ENCODE data around the gene CACNA2D4.

CACNA2D4 gene

GRCh38 chr12:1869145-1869544 lies 49.3 kb downstream of the CACNA2D4 start:
- H3K4me3 ChIP-seq (ENCODE audit: low read length), result no peak overlapping the region
- no peak for TF ChIP-seq ZNF274 (IDR thresholded peaks at IDR 0.05; ENCODE audit: low read depth, low read length)

GRCh38 chr12:1865284-1865866 lies 53.1 kb downstream of the CACNA2D4 start:
- no peak for TF ChIP-seq ZNF274 (IDR thresholded peaks at IDR 0.05; ENCODE audit: low read depth, low read length)
- H3K4me3 ChIP-seq (ENCODE audit: low read length), result no peak overlapping the region

- no peak for TF ChIP-seq ZNF274 (IDR thresholded peaks at IDR 0.05; ENCODE audit: low read depth, low read length)
- H3K4me3 ChIP-seq (ENCODE audit: low read length), result no peak overlapping the region
Observed at GRCh38 chr12:1864867-1865266, 53.6 kb downstream of the CACNA2D4 start.

- H3K4me3 ChIP-seq (ENCODE audit: low read length), result no peak overlapping the region
- no peak for TF ChIP-seq ZNF274 (IDR thresholded peaks at IDR 0.05; ENCODE audit: low read depth, low read length)
Observed at GRCh38 chr12:1864456-1864855, 54.0 kb downstream of the CACNA2D4 start.

- no peak overlapping the region for H3K4me3 ChIP-seq (ENCODE audit: low read length)
- no peak for TF ChIP-seq ZNF274 (IDR thresholded peaks at IDR 0.05; ENCODE audit: low read depth, low read length)
Observed at GRCh38 chr12:1863823-1864222, 54.6 kb downstream of the CACNA2D4 start.

GRCh38 chr12:1862973-1863372 lies 55.5 kb downstream of the CACNA2D4 start:
- TF ChIP-seq ZNF274 (IDR thresholded peaks at IDR 0.05; ENCODE audit: low read depth, low read length), result no peak
- H3K4me3 ChIP-seq (ENCODE audit: low read length), result no peak overlapping the region

- H3K4me3 ChIP-seq (ENCODE audit: low read length), result no peak overlapping the region
- no peak for TF ChIP-seq ZNF274 (IDR thresholded peaks at IDR 0.05; ENCODE audit: low read depth, low read length)
Observed at GRCh38 chr12:1859643-1860042, 58.8 kb downstream of the CACNA2D4 start.

GRCh38 chr12:1858456-1858855 lies 60.0 kb downstream of the CACNA2D4 start:
- no peak overlapping the region for H3K4me3 ChIP-seq (ENCODE audit: low read length)
- no peak for TF ChIP-seq ZNF274 (IDR thresholded peaks at IDR 0.05; ENCODE audit: low read depth, low read length)

GRCh38 chr12:1857821-1858220 lies 60.6 kb downstream of the CACNA2D4 start:
- TF ChIP-seq ZNF274 (IDR thresholded peaks at IDR 0.05; ENCODE audit: low read depth, low read length), result no peak
- H3K4me3 ChIP-seq (ENCODE audit: low read length), result no peak overlapping the region

GRCh38 chr12:1857086-1857485 lies 61.4 kb downstream of the CACNA2D4 start:
- no peak for TF ChIP-seq ZNF274 (IDR thresholded peaks at IDR 0.05; ENCODE audit: low read depth, low read length)
- H3K4me3 ChIP-seq (ENCODE audit: low read length), result no peak overlapping the region

- no peak for TF ChIP-seq ZNF274 (IDR thresholded peaks at IDR 0.05; ENCODE audit: low read depth, low read length)
Observed at GRCh38 chr12:1855241-1855640, 63.2 kb downstream of the CACNA2D4 start.

GRCh38 chr12:1853716-1854115 lies 64.7 kb downstream of the CACNA2D4 start:
- no peak for TF ChIP-seq ZNF274 (IDR thresholded peaks at IDR 0.05; ENCODE audit: low read depth, low read length)
- H3K4me3 ChIP-seq (ENCODE audit: low read length), result no peak overlapping the region

More at GRCh38 chr12:1855241-1855640, 63.2 kb downstream of the CACNA2D4 start:
- H3K4me3 ChIP-seq (ENCODE audit: low read length), result no peak overlapping the region

- TF ChIP-seq ZNF274 (IDR thresholded peaks at IDR 0.05; ENCODE audit: low read depth, low read length), result no peak
Observed at GRCh38 chr12:1852076-1852475, 66.4 kb downstream of the CACNA2D4 start.

GRCh38 chr12:1851151-1851701 lies 67.2 kb downstream of the CACNA2D4 start:
- TF ChIP-seq ZNF274 (IDR thresholded peaks at IDR 0.05; ENCODE audit: low read depth, low read length), result no peak
- no peak overlapping the region for H3K4me3 ChIP-seq (ENCODE audit: low read length)

More at GRCh38 chr12:1852076-1852475, 66.4 kb downstream of the CACNA2D4 start:
- no peak overlapping the region for H3K4me3 ChIP-seq (ENCODE audit: low read length)

- TF ChIP-seq ZNF274 (IDR thresholded peaks at IDR 0.05; ENCODE audit: low read depth, low read length), result no peak
- no peak overlapping the region for H3K4me3 ChIP-seq (ENCODE audit: low read length)
Observed at GRCh38 chr12:1848745-1849144, 69.7 kb downstream of the CACNA2D4 start.

- no peak overlapping the region for H3K4me3 ChIP-seq (ENCODE audit: low read length)
- TF ChIP-seq ZNF274 (IDR thresholded peaks at IDR 0.05; ENCODE audit: low read depth, low read length), result no peak
Observed at GRCh38 chr12:1848146-1848545, 70.3 kb downstream of the CACNA2D4 start.
